Measurements from ENCODE around the gene MARCHF9. TPM values are rescaled to one million over a fixed set of nuclear protein-coding genes. Genes with fewer than 3 reads are reported as not detected.

MARCHF9 gene
- total RNA-seq, 4 donors from 2014 or later, result 10.2 to 26.6 (median 13.1) TPM

DNA sequence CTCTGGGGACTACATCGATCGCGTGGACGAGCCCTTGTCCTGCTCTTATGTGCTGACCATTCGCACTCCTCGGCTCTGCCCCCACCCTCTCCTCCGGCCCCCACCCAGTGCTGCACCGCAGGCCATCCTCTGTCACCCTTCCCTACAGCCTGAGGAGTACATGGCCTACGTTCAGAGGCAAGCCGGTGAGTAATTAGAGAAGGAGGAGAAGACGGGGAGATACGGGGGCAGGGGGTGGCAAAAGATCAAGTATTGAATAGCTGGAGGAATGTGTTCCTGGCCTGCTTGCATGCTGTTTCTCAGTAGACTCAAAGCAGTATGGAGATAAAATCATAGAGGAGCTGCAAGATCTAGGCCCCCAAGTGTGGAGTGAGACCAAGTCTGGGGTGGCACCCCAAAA, 39.1 kb upstream of the MARCHF9 start:
- no peak for DNase-seq (ENCODE audit: low spot score in 2 of 2)
- Histone ChIP-seq H3K27ac (no peak overlapping the region), H3K4me1 (no peaks in the 10 kb centered on the region), H3K9me3 (no peaks in the 10 kb centered on the region), H3K36me3 (peaks cover 78% of the 10 kb centered on the region), H3K27me3 (no peaks in the 10 kb centered on the region), H3K4me3 (no peak overlapping the region)
- 95% methylated on average over 12 of the region's 12 CpGs for WGBS
- TF ChIP-seq POLR2A (IDR thresholded peaks at IDR 0.05), result no peak
- no peak for TF ChIP-seq EP300 (IDR thresholded peaks at IDR 0.05)
- no peak for TF ChIP-seq POLR2AphosphoS5 (IDR thresholded peaks at IDR 0.05)
- TF ChIP-seq CTCF (IDR thresholded peaks at IDR 0.05), result no peak

- Histone ChIP-seq H3K27ac (no peak overlapping the region), H3K27me3 (no peaks in the 10 kb centered on the region), H3K4me3 (no peak overlapping the region), H3K36me3 (peaks cover 83% of the 10 kb centered on the region), H3K9me3 (no peaks in the 10 kb centered on the region), H3K4me1 (no peaks in the 10 kb centered on the region)
- WGBS, result 87% methylated on average over 4 of the region's 4 CpGs
- no peak for DNase-seq (ENCODE audit: low spot score in 2 of 2)
- TF ChIP-seq POLR2AphosphoS5 (IDR thresholded peaks at IDR 0.05), result no peak
- TF ChIP-seq CTCF (IDR thresholded peaks at IDR 0.05), result no peak
- TF ChIP-seq POLR2A (IDR thresholded peaks at IDR 0.05), result no peak
- no peak for TF ChIP-seq EP300 (IDR thresholded peaks at IDR 0.05)
Measured at GRCh38 chr12:57716305-57716704, 38.6 kb upstream of the MARCHF9 start.

DNA sequence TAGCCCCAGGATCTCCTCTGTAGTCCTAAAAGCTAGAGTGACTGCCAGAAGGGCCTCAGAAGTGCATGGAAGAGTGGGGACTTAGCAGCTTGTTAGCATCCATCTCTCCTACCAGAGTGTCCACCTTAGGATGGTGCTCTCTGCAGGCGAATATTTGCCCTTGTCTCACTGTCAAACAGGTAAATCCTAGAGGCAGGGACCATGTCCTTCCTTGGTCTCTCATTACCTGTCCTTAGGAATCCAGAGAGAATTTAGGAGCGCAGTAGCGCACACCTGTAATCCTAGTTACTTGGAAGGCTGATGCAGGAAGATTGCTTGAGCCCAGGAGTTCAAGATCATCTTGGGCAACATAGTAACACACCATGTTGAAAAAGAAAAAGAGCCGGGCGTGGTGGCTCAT, 37.8 kb upstream of the MARCHF9 start:
- no peak for DNase-seq (ENCODE audit: low spot score in 2 of 2)
- no peaks in the 10 kb centered on the region for H3K9me3 ChIP-seq
- H3K4me3 ChIP-seq, result no peak overlapping the region
- TF ChIP-seq EP300 (IDR thresholded peaks at IDR 0.05), result no peak
- no peak for TF ChIP-seq POLR2AphosphoS5 (IDR thresholded peaks at IDR 0.05)
- TF ChIP-seq CTCF (IDR thresholded peaks at IDR 0.05), result no peak
- no peak for TF ChIP-seq POLR2A (IDR thresholded peaks at IDR 0.05)
- no peak overlapping the region for H3K27ac ChIP-seq
- WGBS, result 93% methylated on average over 5 of the region's 5 CpGs
- H3K36me3 ChIP-seq, result peaks cover 83% of the 10 kb centered on the region
- H3K4me1 ChIP-seq, result no peaks in the 10 kb centered on the region
- no peaks in the 10 kb centered on the region for H3K27me3 ChIP-seq

DNA sequence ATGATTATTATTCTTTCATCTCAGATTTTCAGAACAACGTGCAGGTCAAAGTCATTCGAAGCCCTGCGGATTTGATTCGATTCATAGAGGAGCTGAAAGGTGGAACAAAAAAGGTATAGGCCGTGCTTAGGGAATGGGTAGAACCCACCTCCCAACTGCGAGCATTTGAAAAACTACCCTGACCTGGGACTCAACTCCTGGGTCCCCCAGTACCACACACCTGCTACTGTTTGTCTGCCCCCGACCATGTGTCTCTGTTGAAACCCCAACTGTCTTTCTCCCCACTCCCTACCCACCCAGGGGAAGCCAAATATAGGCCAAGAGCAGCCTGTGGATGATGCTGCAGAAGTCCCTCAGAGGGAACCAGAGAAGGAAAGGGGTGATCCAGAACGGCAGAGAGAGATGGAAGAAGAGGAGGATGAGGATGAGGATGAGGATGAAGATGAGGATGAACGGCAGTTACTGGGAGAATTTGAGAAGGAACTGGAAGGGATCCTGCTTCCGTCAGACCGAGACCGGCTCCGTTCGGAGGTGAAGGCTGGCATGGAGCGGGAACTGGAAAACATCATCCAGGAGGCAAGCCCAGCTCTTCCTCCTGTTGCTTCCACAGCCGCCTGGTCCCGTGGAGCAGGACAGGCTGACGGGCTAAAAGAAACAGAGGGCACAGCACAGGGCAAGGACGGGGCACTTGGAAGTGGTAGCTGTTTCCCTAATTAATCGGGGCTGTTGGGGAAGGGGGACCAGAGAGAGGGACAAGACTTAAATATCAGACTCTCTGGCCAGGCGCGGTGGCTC, 36.9 kb upstream of the MARCHF9 start:
- no peak overlapping the region for H3K27ac ChIP-seq
- no peak overlapping the region for H3K4me3 ChIP-seq
- DNase-seq (ENCODE audit: low spot score in 2 of 2), result no peak
- TF ChIP-seq CTCF (IDR thresholded peaks at IDR 0.05) (no peak), POLR2AphosphoS5 (IDR thresholded peaks at IDR 0.05) (no peak), EP300 (IDR thresholded peaks at IDR 0.05) (no peak), POLR2A (IDR thresholded peaks at IDR 0.05) (no peak)
- peaks cover 84% of the 10 kb centered on the region for H3K36me3 ChIP-seq
- 95% methylated on average over 22 of the region's 22 CpGs for WGBS
- no peaks in the 10 kb centered on the region for H3K9me3 ChIP-seq
- H3K27me3 ChIP-seq, result no peaks in the 10 kb centered on the region
- no peaks in the 10 kb centered on the region for H3K4me1 ChIP-seq

- H3K27ac ChIP-seq, result no peak overlapping the region
- 96% methylated on average over 15 of the region's 15 CpGs for WGBS
- no peaks in the 10 kb centered on the region for H3K27me3 ChIP-seq
- TF ChIP-seq POLR2A (IDR thresholded peaks at IDR 0.05) (no peak), POLR2AphosphoS5 (IDR thresholded peaks at IDR 0.05) (no peak), EP300 (IDR thresholded peaks at IDR 0.05) (no peak), CTCF (IDR thresholded peaks at IDR 0.05) (no peak)
- H3K4me3 ChIP-seq, result no peak overlapping the region
- H3K4me1 ChIP-seq, result no peaks in the 10 kb centered on the region
- H3K9me3 ChIP-seq, result no peaks in the 10 kb centered on the region
- H3K36me3 ChIP-seq, result peaks cover 81% of the 10 kb centered on the region
- DNase-seq (ENCODE audit: low spot score in 2 of 2), result no peak
Measured at GRCh38 chr12:57718641-57719528, 36.0 kb upstream of the MARCHF9 start.
